KMS-11 (cell line): ENCODE results near the gene SLC25A41.

ENCODE experiments used
- H2AFZ ChIP-seq: fragments of 200-600 bp; sonication (generic); 2 replicates; pipeline ENCODE4 v1.6.1; 2016; ENCODE audit warnings: antibody characterized with exemption, mixed run types, low read depth
- H3K27ac ChIP-seq: fragments of 200-600 bp; sonication (generic); 2 replicates; pipeline ENCODE4 v1.6.1; 2016; ENCODE audit warnings: mild to moderate bottlenecking, mixed run types
- H3K27me3 ChIP-seq: fragments of 200-600 bp; sonication (generic); 2 replicates; pipeline ENCODE4 v1.6.1; 2017; ENCODE audit warnings: mild to moderate bottlenecking, low read depth, mixed run types, moderate library complexity; ENCODE audit not compliant: insufficient read depth
- H3K36me3 ChIP-seq: fragments of 200-600 bp; sonication (generic); 2 replicates; pipeline ENCODE4 v1.6.1; 2017; ENCODE audit warnings: mild to moderate bottlenecking, mixed run types; ENCODE audit not compliant: insufficient read depth
- H3K4me1 ChIP-seq: fragments of 200-600 bp; sonication (generic); 2 replicates; pipeline ENCODE4 v1.6.1; 2016; ENCODE audit warnings: mild to moderate bottlenecking, low read depth, mixed run types; ENCODE audit not compliant: poor library complexity, severe bottlenecking
- H3K4me2 ChIP-seq: fragments of 200-600 bp; sonication (generic); 2 replicates; pipeline ENCODE4 v1.7.0; 2016; ENCODE audit warnings: mild to moderate bottlenecking, mixed run types
- H3K4me3 ChIP-seq: fragments of 200-600 bp; sonication (generic); IDR thresholded peaks from 2 replicates; pipeline ENCODE4 v1.6.1; 2017; ENCODE audit warnings: low read depth, low read length, mixed read lengths; ENCODE audit not compliant: insufficient read depth
- H3K79me2 ChIP-seq: fragments of 200-600 bp; sonication (generic); 2 replicates; pipeline ENCODE4 v1.6.1; 2016; ENCODE audit warnings: low read depth, mixed run types; ENCODE audit not compliant: insufficient read depth
- H3K9ac ChIP-seq: fragments of 200-600 bp; sonication (generic); 2 replicates; pipeline ENCODE4 v1.6.1; 2016; ENCODE audit warnings: mild to moderate bottlenecking, mixed run types
- H4K20me1 ChIP-seq: fragments of 200-600 bp; sonication (generic); 2 replicates; pipeline ENCODE4 v1.6.1; 2016; ENCODE audit warnings: mild to moderate bottlenecking, mixed run types; ENCODE audit not compliant: insufficient read depth
- CTCF ChIP-seq: fragments of 200-600 bp; sonication (generic); conservative IDR thresholded peaks from 2 replicates; pipeline ENCODE4 v1.6.1; 2017; ENCODE audit warnings: low read depth, mild to moderate bottlenecking, antibody characterized with exemption, low read length, moderate library complexity, mixed read lengths

Gene SLC25A41

GRCh38 chr19:6416658-6417405 lies 16.7 kb downstream of the SLC25A41 start:
- peaks cover 6% of the 10 kb centered on the region; the same call in 1 of the 2 replicates for H4K20me1 ChIP-seq
- H3K27ac ChIP-seq = no peak overlapping the region
- H3K4me3 ChIP-seq = no peak overlapping the region
- H3K79me2 ChIP-seq = peaks cover 30% of the 10 kb centered on the region
- no peak overlapping the region for H3K9ac ChIP-seq
- H3K4me1 ChIP-seq = no peaks in the 10 kb centered on the region
- no peak overlapping the region for H3K4me2 ChIP-seq
- no peaks in the 10 kb centered on the region for H3K27me3 ChIP-seq
- peaks cover 13% of the 10 kb centered on the region; the same call in 1 of the 2 replicates for H3K36me3 ChIP-seq
- no peak overlapping the region for H2AFZ ChIP-seq
- no peak for TF ChIP-seq CTCF

GRCh38 chr19:6415591-6416190 lies 17.9 kb downstream of the SLC25A41 start:
- H3K36me3 ChIP-seq = peaks cover 13% of the 10 kb centered on the region; the same call in 1 of the 2 replicates
- no peak overlapping the region for H2AFZ ChIP-seq
- no peaks in the 10 kb centered on the region for H3K4me1 ChIP-seq
- TF ChIP-seq CTCF = no peak
- H3K27ac ChIP-seq = no peak overlapping the region
- no peak overlapping the region for H3K4me3 ChIP-seq
- peaks cover 18% of the 10 kb centered on the region for H3K79me2 ChIP-seq
- H3K27me3 ChIP-seq = no peaks in the 10 kb centered on the region
- no peaks in the 10 kb centered on the region for H4K20me1 ChIP-seq
- H3K4me2 ChIP-seq = no peak overlapping the region
- no peak overlapping the region for H3K9ac ChIP-seq

GRCh38 chr19:6414793-6415590 lies 18.6 kb downstream of the SLC25A41 start:
- Histone ChIP-seq H2AFZ (no peak overlapping the region), H3K4me2 (no peak overlapping the region), H3K4me3 (no peak overlapping the region), H3K27me3 (no peaks in the 10 kb centered on the region), H3K4me1 (no peaks in the 10 kb centered on the region), H3K27ac (no peak overlapping the region), H3K79me2 (peaks cover 12% of the 10 kb centered on the region), H3K36me3 (peaks cover 11% of the 10 kb centered on the region; the same call in 1 of the 2 replicates), H4K20me1 (no peaks in the 10 kb centered on the region), H3K9ac (no peak overlapping the region)
- TF ChIP-seq CTCF = no peak

GRCh38 chr19:6413721-6414643 lies 19.6 kb downstream of the SLC25A41 start:
- no peak overlapping the region for H2AFZ ChIP-seq
- TF ChIP-seq CTCF = no peak
- H4K20me1 ChIP-seq = no peaks in the 10 kb centered on the region
- H3K4me2 ChIP-seq = no peak overlapping the region
- no peaks in the 10 kb centered on the region for H3K27me3 ChIP-seq
- no peak overlapping the region for H3K4me3 ChIP-seq
- no peaks in the 10 kb centered on the region for H3K4me1 ChIP-seq
- H3K27ac ChIP-seq = no peak overlapping the region
- H3K9ac ChIP-seq = no peak overlapping the region
- peaks cover 6% of the 10 kb centered on the region; the same call in 1 of the 2 replicates for H3K36me3 ChIP-seq
- peaks cover 1% of the 10 kb centered on the region; the same call in 1 of the 2 replicates for H3K79me2 ChIP-seq
